ENCODE results near the gene SLC41A3.
"Not testable (repeated sequence)": the region's sequence is repeated elsewhere in the genome, so short reads cannot be mapped to it uniquely, and the experiment has no call there.

The SLC41A3 gene

DNA sequence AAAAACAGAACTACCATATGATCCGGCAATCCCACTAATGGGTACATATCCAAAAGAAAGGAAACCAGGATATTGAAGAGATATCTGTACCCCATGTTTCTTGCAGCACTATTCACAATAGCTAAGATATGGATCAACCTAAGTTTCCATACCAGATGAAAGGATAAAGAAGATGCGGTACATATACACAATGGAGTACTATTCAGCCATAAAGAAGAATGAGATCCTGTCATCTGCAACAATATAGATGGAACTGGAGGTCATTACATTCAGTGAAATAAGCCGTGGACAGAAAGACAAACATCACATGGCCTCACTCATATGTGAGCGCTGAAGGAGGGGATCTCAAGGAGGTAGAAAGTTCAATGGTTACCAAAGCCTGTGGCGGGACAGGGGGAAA lies 3.0 kb downstream of the SLC41A3 start:
- no peak for DNase-seq

DNA sequence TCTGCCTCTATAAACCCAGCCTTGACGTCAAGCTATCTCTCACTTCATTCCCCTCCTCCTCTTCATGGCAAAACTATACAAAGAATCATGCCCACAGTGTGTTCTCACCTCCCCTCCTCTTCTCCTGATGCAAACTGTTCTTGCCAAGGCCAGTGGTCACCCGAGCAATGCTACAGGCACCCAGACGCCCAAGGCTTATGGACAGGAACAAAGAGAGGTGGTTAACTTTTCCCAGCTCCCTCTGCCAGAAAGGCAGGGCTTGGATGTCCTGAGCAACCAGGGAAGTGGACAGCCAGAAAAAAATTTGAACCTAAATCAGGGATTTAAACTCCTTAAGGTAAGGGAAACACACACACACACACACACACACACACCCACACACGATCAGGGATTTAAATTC lies 5.1 kb downstream of the SLC41A3 start:
- DNase-seq: no peak

DNA sequence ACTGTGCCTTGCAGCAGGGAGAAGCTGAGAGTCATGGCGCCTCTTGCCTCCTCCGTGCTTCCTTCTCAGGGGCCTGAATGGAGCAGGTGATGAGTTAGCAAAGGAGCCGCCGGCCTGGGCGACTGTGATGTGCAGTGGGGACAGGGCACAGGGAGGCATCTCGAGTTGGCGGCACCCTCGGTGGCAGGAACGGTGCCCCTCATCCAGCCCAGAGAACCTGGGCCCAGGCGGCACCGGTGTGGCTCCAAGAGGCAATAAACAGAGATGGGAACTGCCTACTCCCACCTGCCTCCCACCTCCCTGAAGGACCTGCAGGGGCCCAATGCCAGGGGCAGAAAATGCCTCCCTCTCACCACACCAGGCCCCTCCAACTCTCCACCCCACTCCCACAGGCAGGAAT lies 6.2 kb downstream of the SLC41A3 start:
- no peak for DNase-seq

DNA sequence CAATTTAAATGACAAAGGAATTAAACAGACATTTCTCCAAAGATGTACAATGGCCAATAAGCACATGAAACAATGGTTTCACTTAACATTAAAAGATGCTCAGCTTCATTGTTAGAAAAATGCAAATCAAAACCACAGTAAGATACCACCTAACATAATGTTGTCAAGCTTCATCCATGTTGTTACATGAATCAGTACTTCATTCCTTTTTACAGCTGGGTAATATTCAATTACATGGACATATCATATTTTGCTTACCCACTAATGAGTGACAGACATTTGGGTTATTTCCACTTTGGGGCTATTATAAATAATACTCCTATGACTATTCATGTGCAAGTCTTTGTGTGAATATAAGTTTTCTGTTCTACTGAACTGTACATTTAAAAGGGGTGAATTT lies 7.8 kb downstream of the SLC41A3 start:
- DNase-seq: no peak

DNA sequence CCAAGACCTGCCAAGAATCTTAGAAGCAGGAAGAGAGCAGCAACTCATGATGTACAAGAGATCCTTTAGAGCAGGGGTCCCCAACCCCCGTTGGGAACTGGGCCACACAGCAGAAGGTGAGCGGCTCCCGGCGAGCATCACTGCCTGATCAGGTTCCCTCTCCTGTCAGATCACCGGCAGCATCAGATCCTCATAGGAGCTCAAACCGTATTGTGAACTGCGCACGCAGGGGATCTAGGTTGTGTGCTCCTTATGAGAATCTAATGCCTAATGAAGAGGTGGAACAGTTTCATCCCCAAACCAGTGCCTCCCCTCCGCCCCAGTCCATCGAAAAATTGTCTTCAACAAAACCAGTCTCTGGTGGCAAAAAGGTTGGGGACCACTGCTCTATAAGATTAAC lies 13.8 kb downstream of the SLC41A3 start:
- DNase-seq: no peak

DNA sequence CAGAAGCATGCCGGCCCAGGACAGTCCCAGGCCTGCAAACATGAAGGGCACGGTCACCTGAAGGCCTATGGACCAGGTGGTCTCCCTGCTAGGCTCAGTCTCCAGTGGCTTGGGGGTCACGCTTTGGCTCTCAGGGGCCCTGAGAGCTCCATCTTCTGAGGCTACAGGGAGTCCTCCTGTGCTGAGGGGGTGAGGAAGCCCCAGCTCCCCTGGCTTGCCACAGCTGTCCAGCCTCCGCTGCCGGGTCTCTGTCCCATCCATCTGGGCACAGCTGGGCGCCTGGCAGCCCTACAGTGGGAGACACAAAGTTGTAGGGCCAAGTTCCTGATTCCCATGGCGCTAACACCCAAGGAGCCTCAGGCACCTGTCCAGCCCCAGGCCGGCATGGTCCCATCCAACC lies 16.0 kb downstream of the SLC41A3 start:
- DNase-seq: no peak

DNA sequence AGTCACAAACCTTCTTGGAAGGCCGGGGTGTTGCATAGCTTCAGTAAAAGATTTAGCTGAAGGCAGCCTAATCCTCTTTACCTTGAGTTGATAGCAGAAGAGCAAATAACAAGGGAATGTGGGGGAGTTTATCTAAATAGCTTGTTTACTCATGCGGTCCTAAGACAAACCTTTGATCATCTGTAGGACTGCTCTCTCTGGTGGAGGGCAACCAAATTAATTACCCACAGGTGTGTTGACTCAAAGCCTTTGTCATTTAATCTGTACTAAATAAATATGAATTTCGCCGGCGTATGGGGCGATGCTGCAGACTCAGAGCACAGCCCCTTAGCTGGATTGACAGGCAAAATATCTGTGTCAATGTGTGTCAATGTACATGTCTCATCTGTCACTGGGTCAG lies 17.2 kb downstream of the SLC41A3 start:
- DNase-seq: not testable (repeated sequence)

DNA sequence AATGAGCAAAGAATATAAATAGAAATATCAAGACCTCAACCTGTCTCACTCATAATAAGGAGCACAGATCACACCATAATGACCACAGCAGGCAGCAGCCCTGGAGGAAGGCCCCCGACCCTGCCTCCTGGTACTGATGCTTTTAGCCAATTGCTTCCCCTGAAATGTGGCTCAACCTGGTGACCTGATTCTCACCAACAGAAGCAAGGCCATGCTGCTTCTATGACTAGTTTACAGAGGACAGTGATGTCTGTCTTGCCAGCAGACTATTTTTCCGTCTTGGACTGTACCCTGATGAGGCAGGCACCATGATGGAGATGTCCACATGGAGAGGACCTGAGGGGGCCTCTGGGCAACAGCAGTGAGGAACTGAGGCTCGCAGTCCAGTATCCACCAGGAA lies 18.0 kb downstream of the SLC41A3 start:
- DNase-seq: no peak

DNA sequence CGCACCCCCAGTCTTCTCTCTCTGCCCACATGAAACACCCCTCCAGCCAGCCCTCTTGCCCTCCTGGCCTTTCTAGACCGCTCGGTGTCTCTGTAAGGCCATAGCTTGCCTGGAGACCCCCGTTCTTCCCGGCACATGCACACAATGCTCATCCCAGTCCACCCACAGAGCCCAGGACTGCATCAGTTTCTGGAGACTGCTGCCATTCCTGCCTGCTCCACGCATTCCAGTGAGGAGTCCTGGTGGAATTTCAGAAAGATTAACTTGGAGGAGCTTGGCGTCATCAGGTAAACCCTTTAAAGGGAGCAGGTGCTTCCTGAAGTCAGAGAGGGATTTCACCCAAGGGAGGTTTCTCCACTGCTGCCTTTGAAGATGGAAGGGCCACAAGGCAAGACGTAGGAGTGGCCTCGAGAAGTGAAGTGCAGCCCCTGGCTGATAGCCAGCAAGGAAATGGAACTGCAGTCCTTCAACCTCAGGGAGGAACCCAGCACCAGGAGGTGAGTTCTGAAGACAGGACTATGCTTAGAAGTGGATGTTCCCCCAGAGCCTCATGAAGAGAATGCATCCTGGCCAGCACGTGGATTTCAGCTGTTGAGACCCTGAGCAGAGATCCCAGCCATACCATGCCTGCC lies 19.2 kb downstream of the SLC41A3 start:
- no peak for DNase-seq

DNA sequence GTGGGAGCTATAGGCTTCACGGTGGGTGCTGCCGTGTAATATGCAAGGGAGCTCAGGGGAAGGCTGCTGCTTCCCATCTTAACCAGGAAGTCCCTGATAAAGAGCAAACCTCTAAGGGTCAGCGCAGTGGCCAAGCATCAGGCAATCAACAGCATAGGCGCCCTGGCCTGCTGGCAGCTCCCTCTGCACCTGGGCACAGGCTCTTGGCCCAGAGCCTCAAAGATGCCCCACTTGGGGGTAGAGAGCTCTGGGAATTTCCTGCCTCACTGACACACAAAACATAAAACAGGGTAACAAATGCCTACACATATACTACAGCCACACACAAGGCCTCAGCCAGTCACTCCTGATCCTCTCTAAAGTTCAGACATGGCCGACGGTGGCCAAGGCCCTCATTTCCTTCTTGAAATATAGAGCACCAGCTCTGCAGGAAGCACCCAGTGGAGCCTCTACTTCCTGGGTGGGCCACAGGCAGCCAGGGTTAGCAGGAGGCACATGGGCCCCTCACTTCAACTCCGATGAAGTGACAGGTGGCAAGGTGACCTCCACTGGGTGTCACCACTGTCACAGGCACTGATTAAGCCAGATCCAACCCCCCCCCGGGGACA lies 20.5 kb downstream of the SLC41A3 start:
- DNase-seq: no peak

DNA sequence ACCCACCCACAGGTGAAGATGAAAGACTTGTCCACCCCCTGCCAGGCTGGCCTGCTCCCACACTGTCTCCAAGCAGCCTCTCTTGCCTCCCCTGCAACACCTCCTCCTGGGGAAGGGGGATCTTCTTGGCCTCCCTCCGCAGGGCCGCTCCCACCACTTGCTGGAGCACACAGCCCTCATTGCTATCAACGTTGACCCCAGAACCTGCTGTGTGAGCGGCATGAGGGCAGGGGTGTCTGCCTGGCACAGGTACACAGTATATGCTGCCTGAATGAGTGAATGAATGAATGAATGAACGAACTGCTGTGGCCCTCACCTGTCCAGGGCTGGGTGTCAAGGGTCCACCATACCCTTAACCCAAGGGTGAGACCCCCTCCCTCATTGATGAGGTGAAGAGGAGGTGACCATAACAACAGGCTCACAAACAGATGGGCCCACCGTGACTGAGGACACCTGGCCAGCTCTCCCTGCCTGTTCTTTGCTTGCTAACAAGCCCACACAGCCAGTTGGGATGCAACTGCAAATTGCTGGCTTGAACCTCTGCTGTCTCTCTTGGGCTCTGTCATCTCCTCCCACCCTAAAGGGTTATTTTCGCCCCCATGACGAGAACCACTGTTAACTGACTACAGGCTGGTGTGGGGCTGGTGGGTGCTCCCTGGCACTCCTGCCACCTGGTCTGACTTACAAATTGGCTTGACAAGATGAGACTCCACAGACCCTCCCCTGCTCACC lies 22.5 kb downstream of the SLC41A3 start:
- DNase-seq: no peak

DNA sequence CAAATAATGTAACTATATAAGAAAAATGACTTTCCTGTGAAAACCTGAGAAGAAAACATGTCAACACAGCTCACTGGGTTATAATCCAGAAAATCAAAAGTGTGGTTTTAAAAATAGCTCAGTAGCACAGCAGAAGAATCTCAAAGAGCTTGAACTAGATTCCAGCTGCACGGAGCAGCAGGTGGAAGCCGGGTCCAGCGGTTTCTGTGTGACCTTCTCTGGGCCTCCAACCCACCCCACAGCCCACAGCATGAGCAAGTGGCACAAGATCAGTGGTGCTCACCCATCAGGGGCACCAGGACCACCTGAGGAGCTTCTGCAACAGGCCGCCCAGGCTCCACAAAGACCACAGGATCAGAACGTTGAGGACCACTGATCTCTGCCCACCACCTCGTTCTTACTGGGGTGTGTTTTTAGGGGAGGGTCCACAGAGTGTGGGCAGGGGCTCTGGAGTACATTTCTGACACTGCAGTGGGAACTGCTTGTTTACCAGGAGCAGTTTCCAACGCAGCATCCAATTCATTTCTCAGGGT lies 23.2 kb downstream of the SLC41A3 start:
- DNase-seq: no peak

DNA sequence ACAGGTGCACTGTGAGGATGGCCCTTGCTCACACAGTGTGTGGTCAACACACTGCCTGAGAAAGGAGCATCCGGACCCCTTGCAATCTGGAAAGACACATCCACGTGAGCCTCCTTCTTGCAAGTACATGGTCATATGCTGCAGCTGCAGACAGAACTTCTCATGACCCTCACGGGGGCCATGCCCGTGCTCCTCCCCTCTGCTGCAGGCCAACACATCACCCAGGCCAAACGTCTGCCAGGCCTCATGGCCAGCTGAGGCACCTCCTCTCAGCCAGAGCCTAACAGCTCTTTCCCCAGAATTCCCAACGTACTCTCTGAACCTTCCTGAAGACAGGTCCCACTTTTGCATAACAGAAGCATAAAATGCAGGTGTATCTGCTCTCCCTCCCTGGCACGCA lies 25.3 kb downstream of the SLC41A3 start:
- no peak for DNase-seq

DNA sequence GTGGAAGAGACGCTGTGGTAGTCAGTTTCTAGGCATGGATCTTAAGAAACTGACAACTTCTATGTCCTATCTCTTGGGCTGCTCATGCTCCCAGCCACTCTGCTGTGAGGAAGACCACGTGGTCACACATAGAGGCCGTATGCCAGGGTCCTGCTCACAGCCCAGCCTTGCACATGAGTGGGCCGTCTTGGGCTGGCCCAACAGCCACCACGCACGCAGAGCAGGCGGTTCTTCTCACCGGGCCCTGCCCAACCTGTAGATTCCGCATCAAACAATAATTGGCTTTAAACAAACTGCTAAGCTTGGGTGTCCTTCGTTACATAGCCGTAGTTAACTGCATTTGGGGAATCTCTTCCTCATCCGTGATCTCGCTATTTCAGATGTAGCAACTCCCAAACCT lies 26.0 kb downstream of the SLC41A3 start:
- DNase-seq: no peak

DNA sequence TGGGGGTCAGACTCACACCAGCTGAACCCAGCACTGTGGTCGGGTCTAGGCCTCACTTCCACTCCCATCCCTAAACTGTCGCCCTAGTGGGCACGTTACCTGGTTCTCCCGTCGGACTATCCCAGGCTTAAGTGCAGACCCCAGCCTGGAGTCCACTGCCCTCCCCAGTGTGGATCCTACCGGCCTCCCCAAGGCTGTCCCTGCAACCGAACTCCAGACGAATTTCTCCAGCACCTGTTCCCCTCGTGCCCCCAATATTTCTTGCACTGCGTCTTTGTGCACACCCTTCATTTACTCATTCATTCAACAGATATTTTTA lies 26.5 kb downstream of the SLC41A3 start:
- no peak for DNase-seq

DNA sequence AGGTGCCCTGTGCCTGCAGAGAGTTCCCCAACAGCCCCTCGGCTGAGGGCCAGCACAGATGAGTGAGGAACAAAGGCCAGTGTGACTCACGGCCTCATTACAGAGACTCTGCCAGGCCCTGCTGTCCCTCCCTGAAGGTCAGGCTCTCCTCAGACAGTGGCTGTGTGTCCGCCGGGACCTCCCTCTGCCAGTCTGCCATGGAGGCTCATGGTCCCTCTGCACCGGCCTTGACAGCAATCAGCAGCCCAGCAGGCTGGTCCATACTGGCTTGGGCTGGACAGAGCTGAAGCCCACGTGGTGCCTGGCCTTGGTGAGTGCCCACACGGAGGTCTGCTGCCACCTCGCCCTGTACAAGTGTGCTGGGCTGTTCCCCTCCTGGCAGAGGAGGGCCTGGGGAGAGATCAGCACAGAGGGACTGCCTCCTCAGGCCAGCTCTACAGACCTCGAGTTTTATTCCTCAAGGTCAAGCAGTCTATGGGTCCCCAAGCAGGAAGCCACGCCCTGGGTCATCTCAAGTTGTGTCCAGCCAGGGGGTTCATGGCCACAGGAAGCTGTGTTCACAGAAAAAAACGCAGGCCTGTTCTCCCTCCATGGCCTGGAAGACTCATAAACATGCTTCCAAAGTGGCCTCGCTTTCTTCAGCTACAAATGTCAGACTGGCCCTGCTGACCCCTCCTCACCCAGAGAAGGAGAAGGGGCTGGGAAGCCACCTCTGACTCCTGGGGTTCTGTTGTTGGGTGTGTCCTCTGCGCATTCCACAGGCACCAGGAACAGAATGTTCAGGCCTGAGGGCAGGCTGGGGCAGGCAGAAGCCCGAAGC lies 27.0 kb downstream of the SLC41A3 start:
- DNase-seq: no peak

DNA sequence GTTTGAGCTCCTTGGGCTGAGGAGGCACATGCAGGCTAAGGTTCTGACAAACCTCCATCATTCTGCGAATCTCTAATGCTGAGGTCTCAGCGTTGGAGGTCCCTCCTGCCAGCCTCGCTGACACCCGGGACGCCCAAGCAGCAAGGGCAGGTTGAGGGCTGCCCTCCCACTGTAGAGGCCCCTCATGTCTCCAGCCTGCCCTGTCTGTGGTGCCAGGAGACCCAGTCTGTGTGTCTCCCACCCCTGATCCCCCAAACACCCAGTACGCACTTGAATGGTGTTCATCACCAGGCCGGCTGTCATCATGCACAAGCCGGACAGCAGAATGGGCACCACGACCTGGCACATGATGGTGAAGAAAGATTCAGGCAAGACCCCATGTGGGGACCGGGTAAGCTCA lies 27.8 kb downstream of the SLC41A3 start:
- DNase-seq: no peak

DNA sequence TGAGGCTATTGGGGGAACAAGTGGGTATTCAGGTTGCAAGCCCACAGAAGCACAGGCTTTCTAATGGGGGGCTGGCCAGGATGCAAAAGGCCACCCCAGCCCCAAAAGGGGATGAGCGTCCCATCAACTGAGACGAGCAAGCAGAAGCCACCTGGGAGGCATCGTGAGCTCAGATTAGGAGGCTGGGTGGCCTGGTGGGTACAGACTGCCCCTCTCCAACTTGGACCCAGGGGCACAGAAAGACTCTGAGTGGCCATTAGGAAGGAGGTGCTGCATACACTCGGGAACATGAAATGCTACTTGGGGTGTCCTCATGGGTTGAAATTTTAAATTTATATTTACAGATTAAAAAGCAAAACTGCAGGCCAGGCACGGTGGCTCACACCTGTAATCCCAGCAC lies 29.1 kb downstream of the SLC41A3 start:
- DNase-seq: no peak

DNA sequence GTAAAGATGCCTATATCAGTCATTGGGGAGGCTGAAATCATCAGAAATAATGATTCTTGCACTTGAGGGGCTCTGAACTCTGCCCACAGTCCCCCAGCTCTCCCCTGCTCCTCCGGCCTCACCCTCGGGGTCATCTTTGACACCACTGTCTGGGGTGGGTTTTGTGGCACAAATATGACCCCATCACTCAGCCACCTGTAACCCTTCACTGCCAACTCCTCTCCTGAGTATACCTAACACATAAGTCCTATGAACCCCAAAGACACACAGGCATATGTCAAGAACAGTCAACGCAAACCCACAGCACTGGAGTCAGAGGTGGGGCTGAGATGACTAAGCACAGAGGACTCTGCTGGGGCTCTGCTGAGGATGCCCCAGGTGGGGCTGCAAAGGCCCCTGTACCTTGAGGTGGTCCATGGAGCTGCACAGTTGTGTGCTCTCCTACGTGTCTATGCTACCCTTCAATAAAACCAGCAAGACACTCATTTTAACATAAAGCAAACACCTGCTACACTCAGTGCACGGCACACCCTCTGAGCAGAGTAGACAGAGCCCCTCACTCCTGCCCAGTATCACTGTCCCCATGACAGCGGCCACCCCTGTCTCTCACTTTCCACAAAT lies 29.9 kb downstream of the SLC41A3 start:
- DNase-seq: no peak

DNA sequence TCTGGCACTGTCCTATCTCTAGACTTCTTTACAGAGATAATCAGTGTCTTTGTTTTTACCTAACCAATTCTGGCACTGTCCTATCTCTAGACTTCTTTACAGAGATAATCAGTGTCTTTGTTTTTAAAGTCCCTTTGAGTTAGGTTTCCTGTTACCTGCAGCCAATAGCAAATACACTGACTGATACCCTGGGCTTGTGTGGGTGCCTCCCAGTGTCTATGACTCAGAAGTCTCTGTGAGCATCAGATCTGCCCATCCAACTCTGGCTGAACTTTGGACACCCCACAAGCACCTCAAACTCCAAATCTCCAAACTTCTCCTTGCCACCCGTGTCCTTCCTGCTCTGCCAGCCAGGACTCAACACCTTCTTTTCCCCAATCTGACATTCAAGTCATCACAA lies 30.4 kb downstream of the SLC41A3 start:
- DNase-seq: no peak

DNA sequence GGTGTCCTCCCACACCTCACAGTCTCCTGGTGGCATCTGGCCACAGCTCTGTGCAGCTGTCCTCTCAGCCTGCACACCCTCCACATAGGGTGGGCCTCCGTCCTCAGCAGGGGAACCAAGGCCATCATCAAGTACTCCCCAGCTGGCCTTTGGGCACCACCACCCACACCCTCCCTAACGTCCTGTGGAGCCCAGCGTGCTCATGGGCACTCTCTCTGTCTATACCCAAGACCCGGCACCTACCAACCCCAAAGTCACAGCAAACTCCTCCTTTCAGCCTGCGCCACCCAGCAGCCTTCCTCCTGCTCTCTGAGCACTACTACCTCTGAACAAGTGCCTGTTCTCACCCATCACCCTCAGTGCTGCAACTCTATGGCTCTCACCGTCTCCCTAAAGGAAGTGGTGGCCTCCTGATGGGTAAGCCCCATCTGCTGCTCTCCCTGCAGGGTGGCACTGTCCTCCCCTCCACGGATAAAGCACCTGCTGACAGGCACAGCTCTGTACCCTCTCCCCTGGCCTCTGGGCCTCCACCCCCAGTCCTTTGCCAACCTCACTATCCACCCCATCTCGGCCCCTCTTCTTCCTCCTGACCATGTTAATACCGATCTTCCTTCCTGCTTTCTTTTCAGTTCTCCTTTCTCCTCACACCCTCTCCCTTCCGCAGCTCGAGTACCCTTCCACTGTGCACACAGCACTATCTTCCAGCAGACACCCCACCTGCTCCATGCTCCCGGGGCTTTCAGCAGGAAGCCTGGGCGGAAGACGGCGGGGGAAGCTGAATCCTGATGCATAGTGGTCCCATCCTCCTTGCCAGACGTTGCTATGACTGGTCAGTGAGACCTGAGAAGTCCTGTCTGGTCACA lies 31.5 kb downstream of the SLC41A3 start:
- DNase-seq: no peak

DNA sequence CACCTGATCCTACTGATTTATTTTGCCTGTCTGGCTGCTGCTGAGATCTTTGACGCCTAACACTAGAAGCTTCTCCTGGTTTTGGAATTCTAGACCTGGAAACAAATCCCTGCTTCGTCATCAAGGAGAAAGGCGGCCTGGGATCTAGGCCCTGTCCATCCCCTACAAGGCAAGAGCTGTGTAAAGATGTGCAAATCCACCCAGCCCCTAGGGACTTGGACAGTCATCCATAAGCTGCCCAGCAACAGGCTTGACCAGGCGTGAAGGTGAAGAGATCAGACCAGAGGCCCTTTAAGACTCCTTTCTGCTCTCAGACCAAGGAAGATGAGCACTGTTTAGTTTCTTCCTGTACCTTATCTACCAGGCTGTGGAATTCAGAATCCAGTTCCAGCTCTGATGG lies 32.2 kb downstream of the SLC41A3 start:
- no peak for DNase-seq

All from NCI-H510A (cell line).